ENCODE results near the gene XG.
"Not testable (repeated sequence)": the region's sequence is repeated elsewhere in the genome, so short reads cannot be mapped to it uniquely, and the experiment has no call there.

XG gene

DNA sequence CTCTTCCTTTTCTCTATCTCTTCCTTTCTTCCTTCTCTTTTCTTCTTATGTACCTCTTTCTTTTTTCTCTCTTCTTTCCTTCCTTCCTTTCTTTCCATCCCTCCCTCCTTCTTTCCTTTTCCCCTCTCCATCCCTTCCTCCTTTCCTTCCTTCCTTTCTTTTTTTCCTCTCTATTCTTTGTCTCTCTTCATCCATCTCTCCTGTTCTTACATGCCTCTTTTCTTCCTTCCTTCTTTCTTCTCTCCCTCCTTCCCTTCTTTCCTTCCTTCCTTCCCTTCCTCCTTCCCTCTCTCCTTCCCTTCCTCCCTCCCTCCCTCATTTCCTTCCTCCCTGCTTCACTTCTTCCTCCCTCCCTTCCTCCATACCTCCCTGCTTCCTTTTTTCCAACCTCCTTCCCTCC is 19.2 kb upstream of the XG start:
- DNase-seq (ENCODE audit: low read depth in 2 of 3, low spot score in 2 of 3) = no peak

DNA sequence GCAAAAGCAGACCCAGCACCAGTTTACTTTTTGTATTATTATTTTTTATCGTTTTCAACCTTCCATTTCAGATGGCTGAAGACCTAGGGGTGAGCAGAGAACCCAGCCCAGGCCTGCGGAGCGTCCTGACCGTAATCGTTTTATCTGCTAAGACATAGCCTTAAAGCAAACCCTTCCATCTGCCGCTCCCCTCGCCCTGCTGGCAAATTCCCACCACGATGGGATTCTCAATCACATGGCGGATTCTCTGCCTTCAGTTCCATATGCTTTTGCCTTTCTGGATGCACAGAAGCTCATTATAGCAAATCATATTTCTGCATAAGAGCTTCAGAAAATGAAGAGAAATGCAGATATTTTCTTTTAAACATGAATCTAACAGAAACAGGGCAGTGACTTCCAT is 18.6 kb upstream of the XG start:
- no peak for DNase-seq (ENCODE audit: low read depth in 2 of 3, low spot score in 2 of 3)

DNA sequence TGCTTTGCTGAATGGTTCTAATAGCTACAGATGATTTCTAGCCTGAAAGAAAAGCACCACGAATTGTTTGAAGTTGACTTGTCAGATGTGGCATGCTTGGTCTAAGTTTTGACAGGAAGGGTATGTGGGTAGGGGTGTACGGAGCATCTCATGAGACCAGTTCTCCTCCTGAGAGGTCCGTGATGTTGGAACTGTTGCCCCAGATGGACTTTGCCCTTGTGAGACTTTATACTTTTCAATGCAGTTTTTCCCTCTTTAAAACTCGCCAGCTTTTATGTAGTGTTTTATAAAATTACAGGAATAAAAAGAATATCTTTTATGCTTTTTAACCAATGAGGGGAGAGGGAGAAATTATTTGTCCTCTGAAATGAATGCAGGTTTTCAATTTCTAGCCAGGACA is 16.6 kb upstream of the XG start:
- no peak for DNase-seq (ENCODE audit: low read depth in 2 of 3, low spot score in 2 of 3)

DNA sequence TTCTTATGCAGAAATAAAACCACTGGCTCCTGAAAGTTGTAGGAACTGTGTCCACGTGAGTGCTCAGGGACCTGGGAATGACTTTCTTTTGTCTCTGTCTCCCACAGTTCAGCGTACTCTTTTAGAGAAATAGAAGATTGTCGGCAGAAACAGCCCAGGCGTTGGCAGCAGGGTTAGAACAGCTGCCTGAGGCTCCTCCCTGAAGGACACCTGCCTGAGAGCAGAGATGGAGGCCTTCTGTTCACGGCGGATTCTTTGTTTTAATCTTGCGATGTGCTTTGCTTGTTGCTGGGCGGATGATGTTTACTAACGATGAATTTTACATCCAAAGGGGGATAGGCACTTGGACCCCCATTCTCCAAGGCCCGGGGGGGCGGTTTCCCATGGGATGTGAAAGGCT is 11.2 kb upstream of the XG start:
- DNase-seq (ENCODE audit: low read depth in 2 of 3, low spot score in 2 of 3) = no peak

DNA sequence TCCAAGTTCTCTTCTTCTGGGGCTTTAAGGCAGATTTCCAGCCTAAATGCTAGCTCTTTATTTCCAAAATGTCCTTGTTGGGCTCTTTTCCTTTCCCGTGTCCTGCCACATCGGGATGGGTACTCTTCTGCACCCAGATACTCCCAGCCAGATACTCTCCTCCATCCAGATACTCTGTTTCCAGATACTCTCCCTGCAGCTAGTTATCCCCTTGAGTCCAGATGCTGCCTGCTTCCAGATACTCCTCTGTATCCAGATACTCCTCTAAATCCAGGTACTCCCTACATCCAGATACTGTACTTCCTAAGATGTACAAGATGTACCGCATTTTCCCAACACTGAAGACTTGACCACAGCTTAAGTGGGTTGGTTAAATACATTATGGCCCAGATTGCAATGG is 10.5 kb upstream of the XG start:
- no peak for DNase-seq (ENCODE audit: low read depth in 2 of 3, low spot score in 2 of 3)

DNA sequence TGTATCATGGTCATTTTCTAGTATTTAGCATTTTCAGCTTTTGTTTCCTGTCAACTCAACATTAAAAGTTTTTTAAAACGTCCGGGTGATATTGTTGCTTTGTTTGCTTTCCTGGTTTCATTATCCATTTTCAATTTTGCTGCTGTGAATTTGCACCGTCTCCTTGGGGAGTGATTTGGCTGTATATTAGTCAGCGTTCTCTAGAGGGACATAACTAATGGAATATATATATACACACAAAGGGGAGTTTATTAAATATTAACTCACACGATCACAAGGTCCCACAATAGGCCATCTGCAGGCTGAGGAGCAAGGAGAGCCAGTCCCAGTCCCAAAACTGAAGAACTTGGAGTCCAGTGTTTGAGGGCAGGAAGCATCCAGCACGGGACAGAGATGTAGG is 5.6 kb upstream of the XG start:
- DNase-seq (ENCODE audit: low read depth in 2 of 3, low spot score in 2 of 3) = not testable (repeated sequence)

DNA sequence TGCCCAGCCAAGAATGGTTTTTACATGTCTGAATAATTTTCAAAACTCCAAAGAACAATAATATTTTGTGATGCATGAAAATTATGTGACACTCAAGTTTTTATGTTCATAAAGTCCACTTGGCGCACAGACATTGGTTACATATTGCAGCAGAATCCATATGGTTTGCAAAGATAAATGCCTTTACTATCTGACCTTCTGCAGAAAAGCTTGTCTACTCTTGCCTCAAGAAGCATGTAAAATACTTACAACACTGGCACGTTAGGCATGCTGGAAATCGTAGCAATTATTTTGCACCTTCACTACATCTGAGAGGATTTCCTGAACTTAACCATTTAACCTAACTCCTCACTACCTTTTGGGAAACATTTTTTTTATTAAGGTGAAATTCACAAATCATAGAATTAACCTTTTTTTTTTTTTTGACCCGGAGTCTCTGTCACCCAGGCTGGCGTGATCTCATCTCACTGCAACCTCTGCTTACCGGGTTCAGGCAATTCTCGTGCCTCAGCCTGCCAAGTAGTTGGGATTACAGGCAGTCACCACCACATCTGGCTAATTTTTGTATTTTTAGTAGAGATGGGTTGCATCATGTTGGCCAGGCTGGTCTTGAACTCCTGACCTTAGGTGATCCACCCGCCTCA is 3.5 kb upstream of the XG start:
- DNase-seq (ENCODE audit: low read depth in 2 of 3, low spot score in 2 of 3) = no peak

DNA sequence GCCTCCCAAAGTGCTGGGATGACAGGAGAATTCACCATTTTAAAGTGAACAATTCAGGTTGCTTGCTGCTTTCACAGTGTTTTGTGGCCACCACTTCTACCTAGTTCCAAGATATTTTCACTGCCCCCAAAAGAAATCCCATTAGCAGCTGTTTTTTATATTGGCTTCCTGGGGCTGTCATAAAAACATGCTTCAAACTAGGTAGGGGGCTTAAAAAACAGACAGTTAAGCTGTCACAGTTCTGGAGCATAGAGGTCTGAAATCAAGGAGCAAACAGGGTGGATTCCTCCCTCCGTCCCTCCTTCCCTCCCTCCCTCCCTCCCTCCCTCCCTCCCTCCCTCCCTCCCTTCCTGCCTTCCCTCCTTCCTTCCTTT is 3.0 kb upstream of the XG start:
- no peak for DNase-seq (ENCODE audit: low read depth in 2 of 3, low spot score in 2 of 3)

DNA sequence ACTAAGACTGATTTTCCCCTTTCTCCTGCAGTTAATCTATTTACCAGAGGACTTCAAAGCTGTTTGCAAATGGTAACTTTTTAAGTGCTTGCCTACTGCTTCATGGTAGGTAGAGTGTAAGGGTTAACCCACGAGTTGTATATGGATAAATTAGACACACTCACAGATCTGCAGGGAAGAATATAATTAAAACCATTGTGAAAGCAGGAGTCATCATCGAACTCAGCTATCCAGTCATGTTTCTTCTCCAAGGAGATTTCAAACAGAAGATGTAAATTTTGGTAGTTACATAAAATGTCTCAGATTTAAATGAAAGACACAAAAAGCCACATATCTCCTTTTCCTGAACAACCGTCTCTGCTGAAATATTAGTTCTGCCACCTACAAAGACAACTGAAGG is 549 bp upstream of the XG start:
- no peak for DNase-seq (ENCODE audit: low read depth in 2 of 3, low spot score in 2 of 3)

DNA sequence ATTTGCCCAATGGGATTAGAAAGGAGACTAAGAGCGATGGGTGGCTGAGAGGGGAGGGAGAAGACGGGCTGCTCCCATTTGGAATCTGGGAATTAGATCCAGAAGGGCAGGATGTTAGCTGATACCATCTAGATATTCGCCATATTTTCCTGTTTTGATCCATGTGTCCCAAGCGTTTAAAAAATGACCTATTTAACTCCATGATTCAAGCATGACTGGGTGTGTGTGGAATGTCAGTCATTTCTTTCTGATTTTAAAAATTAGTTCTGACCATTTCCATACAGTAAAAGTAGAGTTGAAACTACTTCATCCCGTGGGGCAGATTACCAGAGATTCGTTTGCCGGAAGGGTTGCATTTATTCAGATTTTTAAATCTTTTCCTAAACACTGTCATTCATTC is 601 bp downstream of the XG start:
- DNase-seq (ENCODE audit: low read depth in 2 of 3, low spot score in 2 of 3) = not testable (repeated sequence)

DNA sequence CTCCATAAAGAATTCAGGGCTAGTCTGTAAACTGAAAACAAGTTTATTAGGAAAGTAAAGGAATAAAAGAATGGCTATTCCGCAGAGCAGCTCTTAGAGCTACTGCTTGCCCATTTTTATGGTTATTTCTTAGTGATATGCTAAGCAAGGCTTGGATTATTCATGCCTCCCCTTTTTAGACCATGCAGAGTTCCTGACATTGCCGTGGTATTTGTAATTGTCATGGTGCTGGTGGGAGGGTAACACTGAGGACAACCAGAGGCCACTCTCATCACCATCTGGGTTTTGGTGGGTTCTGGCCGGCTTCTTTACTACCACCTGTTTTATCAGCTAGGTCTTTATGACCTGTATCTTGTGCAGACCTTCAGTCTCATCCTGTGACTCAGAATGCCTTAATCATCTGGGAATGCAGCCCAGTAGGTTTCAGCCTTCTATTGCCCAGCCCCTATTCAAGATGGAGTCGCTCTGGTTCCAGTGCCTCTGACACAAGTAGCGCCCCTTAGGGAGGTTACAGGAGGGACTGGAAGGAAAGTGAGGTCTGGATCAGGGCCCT is 3.4 kb downstream of the XG start:
- DNase-seq (ENCODE audit: low read depth in 2 of 3, low spot score in 2 of 3) = not testable (repeated sequence)

DNA sequence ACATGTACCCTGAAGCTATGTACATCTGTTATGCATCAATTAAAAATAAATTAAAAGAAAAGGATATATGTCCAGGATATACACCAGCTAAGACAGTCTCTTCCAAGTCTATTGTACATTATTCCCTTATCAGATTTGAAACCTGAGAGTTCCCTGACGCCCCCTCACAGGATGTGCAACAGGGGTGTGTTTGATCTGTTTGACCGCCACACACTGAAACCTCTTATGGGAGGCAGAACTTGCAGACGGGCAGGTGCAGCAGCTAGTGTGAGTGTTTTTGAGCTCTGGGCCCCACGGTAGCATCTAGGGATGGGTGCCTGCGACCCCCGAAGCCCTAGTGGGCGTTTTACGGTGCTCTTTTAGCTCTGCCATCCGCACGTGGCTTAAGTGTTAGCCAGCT is 4.7 kb downstream of the XG start:
- no peak for DNase-seq (ENCODE audit: low read depth in 2 of 3, low spot score in 2 of 3)

DNA sequence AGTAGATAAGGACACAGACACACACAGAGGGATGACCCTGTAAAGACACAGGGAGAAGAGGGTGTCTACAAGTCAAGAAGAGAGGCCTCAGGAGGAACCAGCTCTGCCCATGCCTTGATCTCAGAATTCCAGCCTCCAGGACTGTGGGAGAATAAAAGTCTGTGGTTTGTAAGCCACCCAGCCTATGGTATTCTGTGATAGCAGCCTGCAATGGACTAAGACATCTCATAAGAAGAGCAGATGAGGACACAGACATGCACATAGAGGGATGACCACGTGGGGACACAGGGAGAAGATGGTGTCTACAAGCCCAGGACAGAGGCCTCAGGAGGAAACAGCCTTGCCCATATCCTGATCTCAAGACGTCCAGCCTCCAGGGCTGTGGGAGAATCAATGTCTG is 9.4 kb downstream of the XG start:
- no peak for DNase-seq (ENCODE audit: low read depth in 2 of 3, low spot score in 2 of 3)

DNA sequence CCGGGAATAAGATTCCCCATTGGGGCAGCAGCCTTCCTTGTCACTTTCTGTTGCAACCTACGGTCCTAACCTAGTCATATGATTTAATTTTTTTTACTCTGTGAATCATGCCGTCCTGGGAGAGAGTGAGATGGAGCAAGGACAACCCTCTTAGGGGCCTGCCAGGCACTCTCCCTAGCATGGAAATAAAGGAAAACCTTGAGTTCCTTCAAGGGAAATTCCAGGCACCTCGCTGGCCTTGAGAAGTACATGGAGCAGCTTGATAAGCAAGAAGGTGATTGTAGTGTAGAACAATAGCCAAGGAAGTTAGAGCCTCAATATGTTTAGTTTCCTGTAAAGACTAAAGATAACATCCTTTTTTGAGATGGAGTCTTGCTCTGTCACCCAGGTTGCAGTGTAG is 10.8 kb downstream of the XG start:
- not testable (repeated sequence) for DNase-seq (ENCODE audit: low read depth in 2 of 3, low spot score in 2 of 3)

DNA sequence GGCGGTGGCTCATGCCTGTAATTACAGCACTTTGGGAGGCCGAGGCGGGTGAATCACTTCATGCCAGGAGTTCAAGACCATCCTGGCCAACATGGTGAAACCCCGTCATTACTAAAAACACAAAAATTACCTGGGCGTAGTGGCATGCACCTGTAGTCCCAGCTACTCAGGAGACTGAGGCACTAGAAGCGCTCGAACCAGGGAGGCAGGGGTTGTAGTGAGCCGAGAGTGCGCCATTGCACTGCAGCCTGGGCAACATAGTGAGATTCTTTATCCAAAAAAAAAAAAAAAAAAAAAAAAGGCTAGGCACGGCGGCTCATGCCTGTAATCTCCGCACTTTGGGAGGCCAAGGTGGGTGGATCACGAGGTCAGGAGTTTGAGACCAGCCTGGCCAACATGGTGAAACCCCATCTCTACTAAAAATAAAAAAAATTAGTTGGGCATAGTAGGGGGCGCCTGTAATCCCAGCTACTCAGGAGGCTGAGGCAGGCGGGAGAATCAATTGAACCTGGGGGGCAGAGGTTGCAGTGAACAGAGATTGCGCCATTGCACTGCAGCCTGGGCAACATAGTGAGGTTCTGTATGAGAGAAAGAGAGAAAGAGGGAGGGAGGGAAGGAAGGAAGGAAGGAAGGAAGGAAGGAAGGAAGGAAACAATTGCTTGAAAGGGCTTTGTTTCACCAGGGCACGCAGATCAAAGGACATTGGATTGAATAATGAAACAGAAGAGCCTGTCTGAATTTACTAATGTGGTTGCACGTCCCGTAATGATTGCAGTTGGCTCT is 13.1 kb downstream of the XG start:
- not testable (repeated sequence) for DNase-seq (ENCODE audit: low read depth in 2 of 3, low spot score in 2 of 3)

DNA sequence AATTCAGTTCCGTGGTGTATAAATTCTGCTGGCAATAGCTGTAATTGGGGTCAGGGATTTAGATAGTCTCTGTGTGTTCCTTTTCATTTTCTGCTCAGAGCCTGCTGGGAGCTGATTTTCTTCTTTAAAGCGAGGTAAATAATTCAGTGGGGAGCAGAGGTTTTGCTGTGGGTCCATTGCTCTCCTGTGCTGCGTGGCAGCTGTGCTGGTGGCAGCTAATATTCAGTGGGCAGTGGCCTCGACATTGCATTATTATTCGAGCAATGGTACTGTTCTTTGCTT is 13.7 kb downstream of the XG start:
- DNase-seq (ENCODE audit: low read depth in 2 of 3, low spot score in 2 of 3) = no peak

DNA sequence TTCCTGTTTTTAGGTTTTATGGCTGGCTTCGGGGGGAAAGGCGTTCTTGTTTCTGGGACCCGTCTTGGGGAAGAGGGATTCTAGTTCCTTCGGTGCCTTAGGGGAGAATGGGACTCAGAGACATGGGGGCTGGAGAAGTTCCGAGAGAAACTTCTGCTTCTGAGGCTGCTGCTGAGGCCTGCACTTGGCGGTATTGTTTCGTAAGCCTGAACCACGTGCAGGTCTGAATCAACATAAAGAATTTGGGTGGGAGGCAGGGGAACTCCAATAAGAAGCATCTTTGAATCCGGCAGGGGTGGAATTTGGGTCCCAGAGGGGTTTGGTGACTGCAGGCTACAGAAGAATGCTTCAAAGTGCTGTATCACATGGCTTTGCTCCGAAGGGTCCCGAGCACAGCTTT is 15.1 kb downstream of the XG start:
- no peak for DNase-seq (ENCODE audit: low read depth in 2 of 3, low spot score in 2 of 3)

DNA sequence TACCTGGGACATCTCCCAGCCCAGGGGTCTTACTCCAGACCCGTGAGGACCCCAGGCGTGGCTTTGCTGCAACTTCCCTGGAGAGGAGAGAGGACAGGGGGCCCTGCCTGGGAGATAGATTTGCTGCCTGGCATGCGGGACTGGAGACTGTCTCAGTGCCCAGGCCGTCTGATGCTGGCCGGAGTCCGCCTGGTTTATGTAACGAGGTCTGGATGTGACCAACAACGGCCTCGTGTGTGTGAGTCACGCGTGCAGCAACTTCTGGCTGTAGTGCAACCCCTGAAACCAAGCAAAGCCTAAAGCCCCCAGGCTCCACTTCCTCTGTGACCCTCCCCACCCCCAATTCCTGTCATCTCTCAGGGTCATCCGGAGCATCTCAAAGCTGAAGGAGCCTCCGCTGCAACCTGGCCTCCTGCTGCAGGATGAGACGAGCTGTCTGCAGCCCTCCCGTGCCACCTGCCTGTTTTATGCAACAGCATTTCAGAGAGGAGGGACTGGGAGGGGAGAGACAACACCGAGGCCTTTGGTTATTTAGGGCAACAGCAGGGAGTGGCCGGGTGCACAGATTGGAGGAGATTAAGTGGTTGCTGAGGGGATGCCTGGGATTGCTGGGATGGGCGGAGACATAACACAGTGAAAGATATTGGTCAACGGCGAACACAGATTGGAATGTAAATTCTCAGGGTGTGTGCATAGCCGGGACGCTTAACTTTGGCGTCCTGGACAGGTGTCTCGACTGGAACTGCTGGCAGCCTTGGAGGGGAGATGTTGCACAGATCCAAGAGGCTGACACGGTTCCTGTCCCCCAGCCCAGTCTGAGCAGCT is 16.0 kb downstream of the XG start:
- DNase-seq (ENCODE audit: low read depth in 2 of 3, low spot score in 2 of 3) = no peak

DNA sequence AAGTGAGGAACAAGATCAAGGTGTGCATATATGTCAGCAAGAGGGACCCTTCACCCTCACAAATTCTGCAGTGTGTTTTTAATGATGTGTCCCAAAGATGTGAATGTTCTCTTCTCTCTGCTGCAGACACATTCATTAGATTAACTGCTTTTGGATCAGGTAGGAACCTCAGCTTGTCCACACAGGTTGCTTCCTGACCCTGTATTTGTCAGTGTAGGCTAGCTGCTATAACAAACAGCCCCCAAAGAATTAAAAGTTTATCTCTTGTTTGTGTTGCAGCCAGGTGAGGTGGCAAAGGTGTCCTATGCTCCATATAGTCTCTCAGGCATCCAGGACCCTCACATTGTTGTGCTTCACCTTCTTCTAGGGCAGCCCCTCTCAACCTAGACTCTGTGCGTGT is 17.8 kb downstream of the XG start:
- no peak for DNase-seq (ENCODE audit: low read depth in 2 of 3, low spot score in 2 of 3)

DNA sequence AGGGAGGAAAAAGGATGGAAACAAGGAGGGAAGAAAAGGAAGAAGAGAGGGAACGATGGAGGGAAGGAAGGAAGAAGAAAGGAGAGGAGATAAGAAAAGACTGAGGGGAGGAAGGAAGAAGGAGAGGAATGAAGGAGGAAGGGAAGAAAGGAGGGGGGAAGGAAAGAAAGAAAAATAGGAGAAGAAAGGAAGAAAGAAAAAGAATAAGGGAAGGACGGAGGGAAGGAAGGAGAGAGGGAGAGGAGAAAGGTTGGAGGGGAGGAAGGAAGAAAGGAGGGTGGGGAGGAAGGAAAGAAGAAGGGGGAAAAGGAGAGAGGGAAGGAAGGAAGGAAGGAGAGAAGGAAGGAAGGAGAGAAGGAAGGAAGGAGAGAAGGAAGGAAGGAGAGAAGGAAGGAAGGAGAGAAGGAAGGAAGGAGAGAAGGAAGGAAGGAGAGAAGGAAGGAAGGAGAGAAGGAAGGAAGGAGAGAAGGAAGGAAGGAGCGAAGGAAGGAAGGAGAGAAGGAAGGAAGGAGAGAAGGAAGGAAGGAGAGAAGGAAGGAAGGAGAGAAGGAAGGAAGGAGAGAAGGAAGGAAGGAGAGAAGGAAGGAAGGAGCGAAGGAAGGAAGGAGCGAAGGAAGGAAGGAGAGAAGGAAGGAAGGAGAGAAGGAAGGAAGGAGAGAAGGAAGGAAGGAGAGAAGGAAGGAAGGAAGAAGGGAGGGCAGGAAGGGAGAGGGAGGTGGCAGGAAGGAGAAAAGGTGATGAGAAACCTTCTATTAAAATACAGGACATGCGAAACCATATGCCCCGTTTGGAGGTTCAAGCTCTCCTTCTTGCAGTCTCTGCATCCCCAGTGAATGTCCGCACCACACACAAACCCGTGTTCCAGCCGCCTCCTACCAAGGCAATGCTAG is 21.6 kb downstream of the XG start:
- DNase-seq (ENCODE audit: low read depth in 2 of 3, low spot score in 2 of 3) = not testable (repeated sequence)

DNA sequence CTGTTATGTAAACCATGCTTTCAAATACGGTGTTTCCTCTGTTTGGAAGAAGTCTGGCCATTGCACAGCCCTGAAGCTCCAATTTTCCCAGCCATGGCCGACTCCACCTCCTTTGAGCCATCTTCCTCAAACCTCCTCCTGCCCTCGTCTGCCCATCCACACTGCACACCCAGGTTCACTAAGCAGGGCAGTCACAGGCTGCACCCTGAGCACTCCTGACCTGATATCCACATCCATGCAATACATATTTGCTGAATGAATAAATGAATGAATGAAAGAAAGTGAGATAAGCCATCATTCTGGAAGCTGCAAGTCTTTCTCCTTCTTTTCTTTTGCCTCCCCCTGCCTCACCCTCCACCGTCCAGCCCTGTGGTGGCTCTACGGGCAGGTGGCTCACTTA is 22.2 kb downstream of the XG start:
- no peak for DNase-seq (ENCODE audit: low read depth in 2 of 3, low spot score in 2 of 3)
